Measurements from ENCODE around the gene SLC66A1. TPM values are rescaled to one million over a fixed set of nuclear protein-coding genes. Genes with fewer than 3 reads are reported as not detected.

SLC66A1 gene
- total RNA-seq, 2 experiments from 2014 or later: 6.7 to 6.8 TPM

GRCh38 chr1:19369396-19370090, 57.4 kb downstream of the SLC66A1 start:
- Mint-ChIP-seq H3K27ac (no peak overlapping the region), H3K36me3 (ENCODE audit: low read depth) (peaks cover 15% of the 10 kb centered on the region), H3K4me1 (peaks cover 1% of the 10 kb centered on the region), H3K4me3 (no peak overlapping the region), H3K9me3 (no peaks in the 10 kb centered on the region), H3K27me3 (no peaks in the 10 kb centered on the region)
- POLR2A ChIA-PET: no interaction called here
- CTCF ChIA-PET: no interaction called here
- DNase-seq: no peak

- peaks cover 20% of the 10 kb centered on the region for H3K36me3 Mint-ChIP-seq (ENCODE audit: low read depth)
- H3K9me3 Mint-ChIP-seq: no peaks in the 10 kb centered on the region
- H3K4me1 Mint-ChIP-seq: peaks cover 2% of the 10 kb centered on the region
- no peak for DNase-seq
- CTCF ChIA-PET: no interaction called here
- POLR2A ChIA-PET: no interaction called here
- H3K27ac Mint-ChIP-seq: no peak overlapping the region
- no peak overlapping the region for H3K4me3 Mint-ChIP-seq
- no peaks in the 10 kb centered on the region for H3K27me3 Mint-ChIP-seq
Observed at GRCh38 chr1:19370453-19371170, 58.5 kb downstream of the SLC66A1 start.

- DNase-seq: no peak
- ChIA-PET CTCF (no interaction called here), POLR2A (no interaction called here)
- Mint-ChIP-seq H3K36me3 (ENCODE audit: low read depth) (peaks cover 23% of the 10 kb centered on the region), H3K27ac (no peak overlapping the region), H3K9me3 (no peaks in the 10 kb centered on the region), H3K27me3 (no peaks in the 10 kb centered on the region), H3K4me3 (no peak overlapping the region), H3K4me1 (peaks cover 5% of the 10 kb centered on the region)
Observed at GRCh38 chr1:19371226-19372135, 59.4 kb downstream of the SLC66A1 start.

GRCh38 chr1:19372136-19372514, 60.0 kb downstream of the SLC66A1 start:
- ChIA-PET CTCF (no interaction called here), POLR2A (no interaction called here)
- H3K9me3 Mint-ChIP-seq: no peaks in the 10 kb centered on the region

GRCh38 chr1:19372602-19373001, 60.5 kb downstream of the SLC66A1 start:
- CTCF ChIA-PET: interaction anchor here (0.5 kb wide), 1 partner anchor 26 kb away, joined by 3 read pairs; no protein-coding TSS in a partner anchor
- no peak overlapping the region for H3K27ac Mint-ChIP-seq

More at GRCh38 chr1:19372136-19372514, 60.0 kb downstream of the SLC66A1 start:
- Mint-ChIP-seq H3K27me3 (no peaks in the 10 kb centered on the region), H3K27ac (no peak overlapping the region), H3K4me1 (peaks cover 3% of the 10 kb centered on the region), H3K36me3 (ENCODE audit: low read depth) (peaks cover 28% of the 10 kb centered on the region), H3K4me3 (no peak overlapping the region)
- DNase-seq: no peak

GRCh38 chr1:19373211-19374082, 61.3 kb downstream of the SLC66A1 start:
- DNase-seq: no peak
- H3K27me3 Mint-ChIP-seq: no peaks in the 10 kb centered on the region
- ChIA-PET CTCF (interaction anchor here (0.8 to 1.5 kb wide), 5 partner anchors 9 to 281 kb away, joined by 3 to 5 read pairs (median 3); no protein-coding TSS in a partner anchor), POLR2A (interaction anchor here (0.9 kb wide), 1 partner anchor 14 kb away, joined by 3 read pairs; no protein-coding TSS in a partner anchor)
- no peak overlapping the region for H3K4me3 Mint-ChIP-seq
- H3K4me1 Mint-ChIP-seq: peaks cover 9% of the 10 kb centered on the region
- no peak overlapping the region for H3K27ac Mint-ChIP-seq
- H3K9me3 Mint-ChIP-seq: no peaks in the 10 kb centered on the region
- H3K36me3 Mint-ChIP-seq (ENCODE audit: low read depth): peaks cover 39% of the 10 kb centered on the region

More at GRCh38 chr1:19372602-19373001, 60.5 kb downstream of the SLC66A1 start:
- H3K27me3 Mint-ChIP-seq: no peaks in the 10 kb centered on the region
- peaks cover 3% of the 10 kb centered on the region for H3K4me1 Mint-ChIP-seq
- no peak for DNase-seq
- no peak overlapping the region for H3K4me3 Mint-ChIP-seq
- H3K9me3 Mint-ChIP-seq: no peaks in the 10 kb centered on the region
- peaks cover 31% of the 10 kb centered on the region for H3K36me3 Mint-ChIP-seq (ENCODE audit: low read depth)
- POLR2A ChIA-PET: no interaction called here

GRCh38 chr1:19374083-19374801, 62.1 kb downstream of the SLC66A1 start:
- H3K9me3 Mint-ChIP-seq: no peaks in the 10 kb centered on the region
- peaks cover 44% of the 10 kb centered on the region for H3K36me3 Mint-ChIP-seq (ENCODE audit: low read depth)
- CTCF ChIA-PET: interaction anchor here (0.8 to 1.5 kb wide), 8 partner anchors 9 to 286 kb away, joined by 3 to 5 read pairs (median 3); no protein-coding TSS in a partner anchor
- H3K4me1 Mint-ChIP-seq: peaks cover 13% of the 10 kb centered on the region
- POLR2A ChIA-PET: interaction anchor here (0.9 kb wide), 1 partner anchor 13 kb away, joined by 3 read pairs; no protein-coding TSS in a partner anchor
- no peaks in the 10 kb centered on the region for H3K27me3 Mint-ChIP-seq
- H3K27ac Mint-ChIP-seq: no peak overlapping the region
- DNase-seq: no peak
- no peak overlapping the region for H3K4me3 Mint-ChIP-seq

GRCh38 chr1:19374926-19375325, 62.8 kb downstream of the SLC66A1 start:
- ChIA-PET CTCF (interaction anchor here (0.8 to 1.5 kb wide), 5 partner anchors 10 to 286 kb away, joined by 3 to 5 read pairs (median 3); no protein-coding TSS in a partner anchor), POLR2A (no interaction called here)
- H3K27ac Mint-ChIP-seq: no peak overlapping the region

GRCh38 chr1:19375631-19376400, 63.7 kb downstream of the SLC66A1 start:
- H3K27me3 Mint-ChIP-seq: no peaks in the 10 kb centered on the region
- no peak overlapping the region for H3K4me3 Mint-ChIP-seq
- CTCF ChIA-PET: no interaction called here
- POLR2A ChIA-PET: no interaction called here
- H3K4me1 Mint-ChIP-seq: peaks cover 21% of the 10 kb centered on the region
- no peak overlapping the region for H3K27ac Mint-ChIP-seq
- H3K9me3 Mint-ChIP-seq: no peaks in the 10 kb centered on the region
- H3K36me3 Mint-ChIP-seq (ENCODE audit: low read depth): peaks cover 57% of the 10 kb centered on the region
- DNase-seq: no peak

More at GRCh38 chr1:19374926-19375325, 62.8 kb downstream of the SLC66A1 start:
- no peak for DNase-seq
- Mint-ChIP-seq H3K4me1 (peaks cover 20% of the 10 kb centered on the region), H3K9me3 (no peaks in the 10 kb centered on the region), H3K4me3 (no peak overlapping the region), H3K36me3 (ENCODE audit: low read depth) (peaks cover 51% of the 10 kb centered on the region), H3K27me3 (no peaks in the 10 kb centered on the region)

- ChIA-PET CTCF (interaction anchor here (0.9 to 1.2 kb wide), 2 partner anchors 14 to 30 kb away, joined by 3 to 4 read pairs; no protein-coding TSS in a partner anchor), POLR2A (no interaction called here)
- Mint-ChIP-seq H3K4me1 (peaks cover 21% of the 10 kb centered on the region), H3K27me3 (no peaks in the 10 kb centered on the region), H3K27ac (no peak overlapping the region), H3K9me3 (no peaks in the 10 kb centered on the region), H3K36me3 (ENCODE audit: low read depth) (peaks cover 61% of the 10 kb centered on the region), H3K4me3 (no peak overlapping the region)
- no peak for DNase-seq
Observed at GRCh38 chr1:19376428-19377372, 64.6 kb downstream of the SLC66A1 start.

Measured in activated CD4-positive, alpha-beta memory T cell treated with anti-CD3 and anti-CD28 coated beads, Interleukin-2, amount 10 ng/mL, durations not matched to agents 7 days and 5 days (primary cell).